SIG-M5 treated with dmso at 0.1 percent for 504 hours (cell line): ENCODE data around the gene IQCN.

Source experiments
- DNase-seq: peaks from one replicate; lab custom pipeline; 2025; ENCODE audit not compliant: unreplicated experiment; lab: John Stamatoyannopoulos, UW

The IQCN gene

DNA sequence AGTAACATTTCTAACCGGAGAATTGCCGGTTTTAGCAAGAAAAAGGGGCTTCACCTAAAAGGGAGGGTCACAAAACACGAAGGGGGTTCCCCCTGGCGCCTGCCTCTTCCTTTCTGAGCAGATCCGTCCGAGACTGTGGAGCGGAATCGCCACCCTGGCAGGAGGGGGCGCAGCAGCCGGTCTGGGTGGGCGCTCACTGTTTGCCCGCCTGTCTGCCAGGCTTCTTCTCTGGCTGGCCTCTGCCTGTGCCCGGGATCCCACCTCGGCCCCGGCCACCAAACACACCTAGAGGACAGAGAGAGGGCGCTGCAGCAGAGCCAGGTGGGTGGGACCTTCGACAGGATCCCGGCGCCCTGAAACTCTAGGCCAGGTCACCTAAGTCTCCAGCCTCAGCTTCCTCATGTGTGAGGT, 33.0 kb upstream of the IQCN start:
- no peak for DNase-seq

DNA sequence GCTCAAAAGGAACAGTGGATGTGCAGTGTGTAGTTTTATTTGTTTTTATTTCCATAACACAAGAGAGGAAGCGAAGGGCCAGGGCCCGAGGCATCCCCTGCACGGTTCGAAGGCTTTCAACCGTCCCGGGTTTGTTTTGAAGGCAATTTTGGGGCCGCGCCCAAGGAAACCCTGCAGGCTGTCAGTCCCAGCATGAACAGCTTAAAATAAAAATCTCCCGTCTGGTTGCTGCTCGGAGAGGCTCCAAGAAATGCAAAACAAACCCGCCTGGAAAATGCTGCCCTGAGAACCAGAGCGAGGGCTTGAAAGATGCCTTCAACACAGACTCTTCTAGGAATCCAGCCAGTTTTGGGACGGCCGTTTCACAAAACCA, 32.6 kb upstream of the IQCN start:
- no peak for DNase-seq

DNA sequence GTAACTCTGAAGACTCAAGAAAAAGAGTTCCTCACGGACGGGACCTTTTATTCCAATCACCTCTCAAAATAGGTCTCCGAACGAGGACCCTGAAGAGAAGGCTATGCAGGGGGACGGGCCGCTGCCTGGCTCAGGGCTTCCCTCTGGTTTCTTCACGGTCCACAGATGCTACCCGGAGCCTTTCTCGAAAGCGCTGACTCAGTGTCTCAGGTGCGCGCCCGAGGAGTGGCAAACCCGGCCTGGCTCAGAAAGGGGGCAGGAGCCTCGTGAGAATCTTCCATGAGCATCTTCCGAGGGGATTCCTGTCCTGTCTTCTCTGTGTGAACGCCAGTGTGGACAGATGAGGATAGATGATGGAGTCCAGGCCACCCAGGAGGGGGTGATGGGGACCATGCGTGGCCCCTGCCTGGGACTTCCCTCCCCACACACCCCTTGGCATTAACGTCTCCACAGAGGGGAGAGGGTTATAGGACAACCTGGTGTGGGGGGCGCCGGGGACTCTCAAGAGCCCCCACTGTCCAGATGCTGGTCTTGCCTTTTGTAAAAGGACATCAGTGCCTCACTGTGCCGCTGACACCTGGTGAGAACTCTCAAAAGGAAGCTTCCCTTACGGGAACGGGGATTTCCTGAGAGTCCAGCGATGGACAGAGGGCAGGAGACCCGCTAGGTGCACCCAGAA, 32.1 kb upstream of the IQCN start:
- DNase-seq: no peak

DNA sequence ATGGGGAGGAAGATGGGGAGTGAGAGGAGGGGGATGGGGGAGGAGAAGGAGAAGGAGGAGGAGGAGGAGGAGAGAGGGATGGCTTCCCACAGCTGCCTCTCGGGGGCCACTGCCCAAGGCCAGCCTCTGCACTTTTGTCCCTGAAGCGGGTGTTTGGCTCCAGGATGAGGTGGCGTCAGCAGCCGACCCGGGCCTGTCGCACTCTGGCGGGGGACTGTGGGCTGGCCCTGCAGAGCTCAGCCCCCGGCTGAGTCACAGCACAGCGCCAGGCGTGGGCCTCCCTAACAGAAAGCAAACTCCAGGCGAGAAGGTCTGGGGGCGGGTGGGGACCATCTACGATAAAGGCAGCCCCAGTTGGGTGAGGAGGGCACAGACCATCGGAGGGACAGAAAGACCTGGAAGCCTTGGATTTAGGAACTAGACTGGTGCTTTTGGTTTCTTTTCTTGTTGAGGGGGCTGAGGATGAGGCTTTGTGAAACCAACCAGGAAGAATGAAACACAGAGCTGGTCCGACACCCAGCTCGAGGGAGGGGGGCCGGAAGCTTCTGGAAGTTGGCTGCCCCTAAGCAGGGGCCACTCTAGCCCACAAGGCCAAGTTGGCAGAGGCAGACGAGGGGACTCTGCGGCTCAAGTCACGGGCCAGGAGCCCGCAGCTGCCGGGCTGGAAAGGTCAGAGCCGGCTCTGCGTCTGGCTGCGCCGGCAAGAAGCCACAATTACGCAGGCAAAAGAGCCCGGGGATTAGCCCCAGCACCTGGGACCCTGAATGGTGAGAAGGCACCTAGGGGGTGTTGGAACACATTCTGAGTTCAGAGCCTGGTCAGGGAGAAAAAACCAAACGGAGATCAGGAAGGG, 30.4 kb upstream of the IQCN start:
- peak; percentile 72 for DNase-seq

DNA sequence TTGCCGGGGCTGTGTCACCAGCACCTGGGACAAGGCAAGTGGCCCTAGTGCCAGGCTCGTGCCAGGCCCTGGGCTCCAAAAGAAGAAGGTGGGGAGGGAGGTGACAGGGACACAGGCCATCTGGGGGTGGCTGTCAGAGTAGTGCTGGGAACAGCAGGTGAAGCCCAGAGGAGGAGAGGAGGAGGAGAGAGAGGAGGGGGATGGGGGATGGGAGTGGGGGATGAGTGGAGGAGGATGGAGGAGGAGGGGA, 29.9 kb upstream of the IQCN start:
- DNase-seq: no peak

DNA sequence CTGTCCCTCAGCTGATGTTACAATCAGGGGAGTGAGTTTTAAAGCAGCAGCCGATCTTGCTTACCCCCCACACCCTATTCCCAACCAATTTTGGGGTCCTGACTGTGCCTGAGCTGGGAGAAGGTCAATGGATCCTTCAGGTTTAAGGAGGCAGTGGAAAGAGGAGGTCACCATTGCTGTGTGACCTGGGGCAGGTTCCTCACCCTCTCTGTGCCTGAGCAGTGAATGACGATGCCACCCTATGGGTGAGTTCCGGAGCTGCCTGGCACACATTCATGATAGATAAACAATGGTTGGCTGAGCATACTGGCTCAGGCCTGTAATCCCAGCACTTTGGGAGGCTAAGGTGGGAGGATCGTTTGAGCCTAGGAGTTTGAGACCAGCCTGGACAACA, 27.5 kb upstream of the IQCN start:
- no peak for DNase-seq

DNA sequence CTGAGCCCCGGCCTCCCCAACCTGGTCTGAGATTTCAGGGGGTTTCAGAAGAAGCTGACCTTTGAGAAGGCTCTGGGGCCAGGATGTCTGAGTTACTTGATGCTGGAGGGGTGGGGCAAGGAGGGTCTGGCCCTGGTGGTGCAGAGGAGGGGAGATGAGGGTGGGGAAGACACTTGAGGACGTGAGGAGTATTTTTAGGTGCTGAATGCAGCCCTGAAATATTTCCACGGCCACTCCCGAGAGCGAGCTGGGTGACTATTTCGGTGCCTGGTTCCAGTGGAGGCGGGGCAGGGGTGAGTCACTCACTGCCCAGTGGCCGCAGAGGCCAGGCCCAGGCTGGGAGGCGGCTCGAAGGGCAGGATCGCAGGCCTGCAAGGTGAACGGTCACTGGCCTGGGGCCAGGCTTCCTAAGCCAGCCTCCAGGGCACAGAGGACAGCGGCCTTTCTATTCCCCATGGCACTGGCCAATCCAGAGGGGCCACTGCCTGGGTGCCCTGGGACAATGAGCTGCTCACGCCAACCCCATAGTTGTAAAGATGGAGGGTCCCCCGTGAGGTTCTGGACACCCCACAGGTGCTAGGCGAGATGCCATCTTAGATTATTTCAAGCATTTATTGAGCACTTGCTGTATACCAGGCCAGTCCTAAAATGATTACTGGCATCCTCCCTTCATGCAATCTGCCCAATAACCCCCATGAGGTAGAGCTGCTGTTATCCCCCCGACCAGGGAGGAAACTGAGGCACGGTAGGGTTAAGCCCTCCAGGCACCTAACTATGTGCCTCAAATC, 26.9 kb upstream of the IQCN start:
- no peak for DNase-seq

DNA sequence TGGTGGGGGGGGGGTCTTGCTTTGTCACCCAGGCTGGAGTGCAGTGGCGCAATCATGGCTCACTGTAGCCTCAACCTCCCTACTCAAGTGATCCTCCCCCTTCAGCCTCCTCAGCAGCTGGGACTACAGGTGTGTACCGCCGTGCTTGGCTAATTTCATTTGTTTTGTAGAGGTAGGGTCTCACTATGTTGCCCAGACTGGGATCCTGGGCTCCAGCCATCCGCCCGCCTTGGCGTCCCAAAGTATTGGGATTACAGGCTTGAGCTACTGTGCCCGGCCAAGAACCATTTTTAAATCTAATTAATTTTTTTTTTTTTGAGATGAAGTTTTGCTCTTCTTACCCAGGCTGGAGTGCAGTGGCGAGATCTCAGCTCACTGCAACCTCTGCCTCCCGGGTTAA, 25.4 kb upstream of the IQCN start:
- DNase-seq: no peak

DNA sequence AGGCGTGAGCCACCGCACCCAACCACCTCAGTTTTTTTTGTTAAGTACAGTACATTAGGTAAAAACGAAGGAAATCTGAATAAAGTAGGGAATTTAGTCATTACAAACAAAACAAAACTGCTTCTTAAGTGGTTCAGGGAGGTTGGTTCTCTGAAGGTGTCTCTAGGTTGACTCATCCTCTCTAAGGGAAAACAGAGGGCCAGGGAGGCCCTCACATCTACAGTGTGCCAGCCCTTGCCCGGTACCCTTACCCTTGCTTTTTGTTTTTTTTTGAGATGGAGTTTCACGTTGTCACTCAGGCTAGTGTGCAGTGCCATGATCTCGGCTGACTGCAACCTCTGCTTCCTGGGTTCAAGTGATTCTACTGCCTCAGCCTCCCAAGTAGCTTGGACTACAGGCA, 24.3 kb upstream of the IQCN start:
- DNase-seq: no peak

DNA sequence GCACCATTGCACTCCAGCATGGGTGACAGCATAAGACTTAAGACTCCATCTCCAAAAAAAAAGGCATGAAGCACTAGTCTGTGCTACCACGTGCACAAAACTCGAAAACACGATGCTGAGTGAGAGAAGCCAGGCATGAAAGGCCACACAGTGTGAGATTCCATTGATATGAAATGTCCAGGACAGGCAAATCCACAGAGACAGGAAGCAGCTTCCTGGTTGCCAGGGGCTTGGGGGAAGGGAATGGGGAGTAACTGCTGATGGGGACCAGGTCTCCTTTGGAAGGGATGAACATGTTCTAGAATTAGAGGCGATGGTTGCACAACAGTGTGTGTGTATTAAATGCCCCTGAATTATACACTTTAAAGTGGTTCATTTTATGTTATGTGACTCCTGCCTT, 23.1 kb upstream of the IQCN start:
- DNase-seq: no peak

DNA sequence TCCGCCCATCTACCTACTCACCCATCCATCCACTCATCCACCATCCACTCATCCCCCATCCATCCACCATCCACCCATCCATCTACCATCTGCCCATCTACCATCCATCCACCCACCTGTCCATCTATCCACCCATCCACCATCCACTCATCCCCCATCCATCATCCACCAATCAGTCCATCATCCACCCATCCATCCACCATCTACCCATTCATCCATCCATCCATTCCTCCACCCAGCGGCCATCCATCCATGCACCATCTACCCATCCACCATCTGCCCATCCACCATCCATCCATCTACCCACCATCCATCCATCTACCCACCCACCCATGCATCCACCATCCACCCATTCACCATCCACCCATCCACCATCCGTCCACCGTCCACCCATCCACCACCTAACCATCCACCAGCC, 20.8 kb upstream of the IQCN start:
- no peak for DNase-seq

DNA sequence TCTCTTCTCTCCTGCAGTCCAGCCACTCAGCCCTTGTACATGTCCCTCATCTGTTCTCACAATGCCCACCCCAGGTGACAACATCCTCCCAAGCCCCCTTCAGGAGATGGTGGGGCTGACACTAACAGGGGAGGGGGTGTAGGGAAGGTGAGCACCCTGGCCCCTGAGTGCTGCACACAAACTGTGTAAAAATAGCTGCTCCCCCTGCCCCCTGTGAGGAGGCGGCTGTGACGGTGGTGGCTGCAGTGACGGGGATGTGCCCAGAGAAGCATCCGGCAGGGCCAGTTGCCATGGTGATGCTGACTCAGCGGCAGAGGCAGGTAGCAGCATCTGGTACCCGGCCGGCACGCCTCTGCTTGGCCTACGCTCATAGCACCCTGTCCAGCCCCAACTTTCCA, 20.2 kb upstream of the IQCN start:
- DNase-seq: no peak

DNA sequence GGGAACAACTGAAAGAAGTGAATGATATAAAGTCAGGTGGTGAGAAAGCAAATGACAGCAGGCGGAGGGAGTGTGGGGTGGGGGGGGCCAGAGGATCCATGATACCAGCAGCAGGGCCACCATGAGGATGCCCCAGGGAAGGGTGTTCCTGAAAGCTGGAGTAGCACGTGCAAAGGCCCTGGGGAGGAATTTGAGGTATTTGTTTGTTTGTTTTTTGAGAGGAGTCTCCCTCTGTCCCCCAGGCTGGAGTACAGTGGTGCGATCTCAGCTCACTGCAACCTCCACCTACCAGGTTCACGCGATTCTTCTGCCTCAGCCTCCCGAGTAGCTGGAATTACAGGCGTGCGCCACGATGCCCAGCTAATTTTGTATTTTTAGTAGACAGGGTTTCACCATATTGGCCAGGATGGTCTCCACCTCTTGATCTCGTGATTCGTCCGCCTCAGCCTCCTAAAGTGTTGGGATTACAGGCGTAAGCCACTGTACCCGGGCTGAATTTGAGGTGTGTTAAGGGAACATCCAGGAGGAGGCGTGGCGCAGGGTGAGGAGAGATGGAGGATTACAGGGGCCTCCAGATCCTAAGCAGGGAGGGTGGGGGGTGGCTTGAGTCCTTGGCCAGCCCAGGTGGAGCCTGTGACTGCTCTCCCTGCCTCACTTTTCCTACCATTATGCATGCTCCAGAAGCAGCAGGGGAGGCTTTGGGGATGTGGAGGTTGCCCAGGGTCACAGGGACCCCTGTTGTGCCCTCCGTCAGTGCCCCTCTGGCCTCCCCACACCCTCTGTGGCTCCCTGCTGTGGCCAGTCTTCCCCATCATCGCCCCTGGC, 19.6 kb upstream of the IQCN start:
- no peak for DNase-seq

DNA sequence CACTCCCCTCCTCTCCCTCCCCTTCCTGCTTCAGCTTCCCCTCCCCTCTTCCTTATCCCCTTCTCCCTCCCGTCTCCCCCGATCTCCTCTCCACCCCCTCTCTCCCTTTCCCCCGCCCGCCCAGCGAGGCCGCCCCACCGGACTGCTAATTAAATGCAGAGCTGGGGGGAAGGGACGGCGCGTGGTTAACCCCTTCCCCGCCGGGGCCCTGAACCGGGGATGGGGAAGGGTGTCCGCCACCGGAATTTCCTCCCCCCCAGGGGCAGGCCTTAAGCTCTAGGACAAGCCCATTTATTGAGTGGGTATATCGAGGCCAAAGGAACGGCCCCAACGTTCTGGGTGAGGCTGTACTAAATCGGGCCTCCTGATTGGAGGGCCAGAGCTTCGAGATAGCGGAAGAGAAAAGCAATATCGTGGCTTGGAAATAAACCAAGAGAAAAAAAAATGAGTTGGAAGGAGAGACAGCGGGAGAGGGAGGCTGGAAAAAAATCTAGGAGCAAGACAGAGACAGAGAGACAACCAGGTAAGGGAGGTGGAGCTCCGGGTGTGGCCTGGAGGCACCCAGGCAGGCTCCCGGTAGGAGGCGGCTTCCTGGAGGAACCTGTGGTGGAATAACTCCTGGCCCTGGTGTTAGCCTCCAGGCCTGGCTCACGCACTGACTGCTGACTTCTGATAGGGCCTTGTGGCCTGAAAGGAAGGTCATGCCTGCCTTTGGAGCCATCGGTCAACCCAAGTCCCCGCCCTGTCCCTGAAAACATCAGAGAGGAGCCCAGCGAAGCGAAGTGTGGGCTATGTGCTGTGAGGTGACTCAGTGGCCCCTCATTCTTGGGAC, 18.8 kb upstream of the IQCN start:
- peak; percentile 48 for DNase-seq

DNA sequence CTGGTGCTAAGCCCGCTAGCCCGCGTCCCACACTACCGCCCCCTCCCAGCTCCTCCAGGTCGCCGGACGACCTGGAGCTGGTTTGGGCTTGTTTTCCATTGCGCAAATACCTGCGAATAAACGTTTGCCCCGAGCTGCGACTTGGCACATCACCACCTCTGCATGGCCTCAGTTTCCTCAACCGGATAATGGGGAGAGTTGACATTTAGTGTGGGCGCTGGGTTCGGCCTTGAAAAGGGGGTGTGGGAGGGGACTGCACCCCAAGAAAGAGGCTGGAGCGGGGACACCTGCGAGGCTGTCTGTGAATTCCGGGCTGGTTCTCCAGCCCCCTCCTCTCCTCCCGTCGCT, 18.2 kb upstream of the IQCN start:
- DNase-seq: no peak

DNA sequence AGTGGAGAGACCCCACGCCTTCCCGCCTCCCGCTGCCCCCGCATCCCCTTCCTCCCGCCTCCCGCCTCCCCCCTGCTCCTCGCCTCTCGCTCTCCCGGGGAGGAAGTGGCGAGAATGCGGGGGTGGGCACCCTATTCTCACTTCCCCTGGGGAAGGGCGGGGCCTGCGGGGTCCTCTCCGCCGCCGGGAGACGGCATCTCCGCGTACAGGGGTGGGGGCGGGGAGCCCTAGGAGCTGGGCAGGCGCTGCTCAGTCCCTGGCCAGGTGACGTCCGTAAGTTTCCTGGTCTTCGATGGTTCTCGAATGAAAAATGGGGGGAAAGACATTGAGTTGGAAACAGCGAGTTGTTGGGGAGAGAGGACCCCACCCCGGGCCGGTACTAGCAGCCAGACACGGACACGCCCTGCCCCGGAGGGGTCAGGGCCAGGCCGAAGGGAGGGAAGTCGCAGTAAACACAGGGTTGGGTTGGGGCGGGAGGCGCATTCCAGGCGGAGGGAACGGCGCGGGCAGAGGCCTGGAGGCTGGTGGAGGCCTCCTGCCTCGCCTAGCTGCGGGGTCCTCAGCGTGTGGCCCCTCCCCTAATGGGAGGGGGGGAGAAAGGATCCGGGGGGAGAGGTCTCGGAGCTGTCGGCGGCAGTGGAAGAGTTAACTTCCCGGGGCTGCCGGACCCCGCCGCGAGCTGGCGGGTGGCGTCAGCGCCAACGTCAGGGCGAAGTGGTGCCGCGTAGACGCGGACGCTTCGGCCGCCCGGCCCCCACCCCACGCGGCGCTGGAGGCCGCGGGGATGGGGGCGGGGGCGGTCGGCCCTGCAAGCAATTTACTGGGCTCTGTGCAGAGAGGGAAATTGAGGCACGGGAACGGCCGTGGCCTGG, 17.6 kb upstream of the IQCN start:
- peak; percentile 90 for DNase-seq

DNA sequence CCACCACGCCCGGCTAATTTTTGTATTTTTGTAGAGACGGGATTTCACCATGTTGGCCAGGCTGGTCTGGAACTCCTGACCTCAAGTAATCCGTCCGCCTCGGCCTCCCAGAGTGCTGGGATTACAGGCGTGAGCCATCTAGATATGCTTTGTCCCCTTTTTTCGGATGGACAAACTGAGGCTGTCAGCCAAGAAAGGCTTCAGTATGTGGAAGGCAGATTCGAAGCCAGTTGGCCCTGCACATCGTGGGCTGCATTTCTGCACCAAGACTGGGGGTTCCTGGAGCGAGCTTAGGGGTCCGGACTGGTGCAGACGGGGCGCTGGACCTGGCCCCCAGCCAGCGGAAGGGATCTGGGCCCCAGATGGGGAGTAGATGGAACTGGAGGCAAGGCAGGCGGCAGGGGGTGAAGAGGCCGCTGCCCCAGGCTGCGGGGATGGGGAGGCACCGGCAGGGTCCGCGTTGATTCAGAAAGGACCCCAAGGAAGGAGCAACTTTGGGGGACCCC, 16.8 kb upstream of the IQCN start:
- no peak for DNase-seq

DNA sequence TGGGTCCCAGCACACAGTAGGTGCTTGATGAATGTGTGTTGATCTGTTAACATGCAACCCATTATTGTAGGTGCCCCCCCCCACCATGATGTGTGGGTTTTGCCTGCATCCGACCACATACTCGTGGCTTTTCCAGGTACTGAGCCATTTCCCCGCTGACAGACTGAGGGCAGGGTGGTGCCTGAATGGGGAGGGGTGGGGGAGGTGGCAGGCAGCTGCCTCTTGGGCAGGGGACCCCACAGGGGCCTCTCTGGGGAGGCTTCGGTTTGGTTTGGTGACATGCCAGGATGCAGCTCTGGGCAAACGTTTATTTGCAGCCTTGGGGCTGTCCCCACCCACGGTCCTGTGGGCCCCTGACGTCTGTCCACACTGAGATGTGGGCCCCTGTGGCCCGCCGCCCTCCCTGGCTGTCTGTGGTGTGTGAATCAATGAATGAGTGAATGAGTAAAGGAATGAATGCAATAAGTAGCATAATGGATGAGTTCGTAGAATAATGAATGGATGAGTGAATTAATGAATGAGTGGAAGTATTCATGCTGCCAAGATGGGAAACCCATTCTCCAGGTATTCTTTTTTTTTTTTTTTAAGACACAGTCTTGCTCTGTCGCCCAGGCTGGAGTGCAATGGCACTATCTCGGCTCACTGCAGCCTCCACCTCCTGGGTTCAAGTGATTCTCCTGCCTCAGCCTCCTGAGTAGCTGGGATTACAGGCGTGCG, 16.2 kb upstream of the IQCN start:
- peak; percentile 49 for DNase-seq
